WTC11 (cell line): ENCODE measurements around the gene DNASE1L2. TPM values are rescaled to one million over a fixed set of nuclear protein-coding genes. Genes with fewer than 3 reads are reported as not detected.

Source experiments
- CBFB ChIP-seq: sonication (generic); formaldehyde crosslinking; IDR thresholded peaks from 2 replicates; pipeline ENCODE4 v1.8.1; 2022; ENCODE audit warnings: mild to moderate bottlenecking, low read depth, missing genetic modification reagents
- CREB1 ChIP-seq: sonication (generic); formaldehyde crosslinking; IDR thresholded peaks from 2 replicates; pipeline ENCODE4 v1.8.0; 2023; ENCODE audit warnings: mild to moderate bottlenecking, missing genetic modification reagents
- CREM ChIP-seq: sonication (generic); formaldehyde crosslinking; IDR thresholded peaks from 2 replicates; pipeline ENCODE4 v1.8.1; 2022; ENCODE audit warnings: mild to moderate bottlenecking, missing genetic modification reagents, moderate library complexity
- FOXJ3 ChIP-seq: sonication (generic); formaldehyde crosslinking; IDR thresholded peaks from 2 replicates; pipeline ENCODE4 v1.9.0; 2021; ENCODE audit warnings: missing genetic modification reagents, mild to moderate bottlenecking, borderline replicate concordance
- GRHL2 ChIP-seq: fragments of 250-450 bp; sonication (Bioruptor Pico); IDR thresholded peaks from 2 replicates; pipeline ENCODE4 v1.8.0; 2022; ENCODE audit warnings: mild to moderate bottlenecking, moderate library complexity; ENCODE audit not compliant: insufficient replicate concordance, severe bottlenecking
- GTF2I ChIP-seq: fragments of 250-450 bp; sonication (Bioruptor Pico); conservative IDR thresholded peaks from 2 replicates; pipeline ENCODE4 v1.4.0; 2021; ENCODE audit warnings: mild to moderate bottlenecking
- IRF2 ChIP-seq: sonication (generic); formaldehyde crosslinking; IDR thresholded peaks from 2 replicates; pipeline ENCODE4 v1.8.0; 2022; ENCODE audit warnings: low read depth, missing genetic modification reagents, borderline replicate concordance
- JAZF1 ChIP-seq: fragments of 250-450 bp; sonication (Bioruptor Pico); IDR thresholded peaks from 2 replicates; pipeline ENCODE4 v1.9.0; 2021; ENCODE audit warnings: moderate library complexity, mild to moderate bottlenecking, inconsistent platforms
- MYBL2 ChIP-seq: sonication (generic); formaldehyde crosslinking; IDR thresholded peaks from 2 replicates; pipeline ENCODE4 v1.8.1; 2023; ENCODE audit warnings: mild to moderate bottlenecking, moderate library complexity, missing genetic modification reagents
- NFE2L1 ChIP-seq: sonication (generic); formaldehyde crosslinking; IDR thresholded peaks from 2 replicates; pipeline ENCODE4 v1.8.1; 2023; ENCODE audit warnings: missing genetic modification reagents
- NFYB ChIP-seq: sonication (generic); formaldehyde crosslinking; conservative IDR thresholded peaks from 2 replicates; pipeline ENCODE4 v1.8.0; 2022; ENCODE audit warnings: low read depth, missing genetic modification reagents
- PRRX2 ChIP-seq: fragments of 250-450 bp; sonication (Bioruptor Pico); IDR thresholded peaks from 2 replicates; pipeline ENCODE4 v1.8.0; 2021; ENCODE audit warnings: mild to moderate bottlenecking
- RELA ChIP-seq: sonication (generic); formaldehyde crosslinking; IDR thresholded peaks from 2 replicates; pipeline ENCODE4 v1.8.1; 2022; ENCODE audit warnings: missing genetic modification reagents, mild to moderate bottlenecking, borderline replicate concordance
- RORB ChIP-seq: fragments of 250-450 bp; sonication (Bioruptor Pico); IDR thresholded peaks from 2 replicates; pipeline ENCODE4 v1.9.0; 2021; ENCODE audit warnings: mild to moderate bottlenecking
- TEAD1 ChIP-seq: sonication (generic); formaldehyde crosslinking; IDR thresholded peaks from 2 replicates; pipeline ENCODE4 v1.8.0; 2022; ENCODE audit warnings: mild to moderate bottlenecking, missing genetic modification reagents
- TP53 ChIP-seq: sonication (generic); formaldehyde crosslinking; IDR thresholded peaks from 2 replicates; pipeline ENCODE4 v1.8.1; 2023; ENCODE audit warnings: mild to moderate bottlenecking, missing genetic modification reagents
- ZNF121 ChIP-seq: sonication (generic); formaldehyde crosslinking; IDR thresholded peaks from 2 replicates; pipeline ENCODE4 v1.8.0; 2023; ENCODE audit warnings: missing genetic modification reagents
- ZNF138 ChIP-seq: sonication (generic); formaldehyde crosslinking; conservative IDR thresholded peaks from 2 replicates; pipeline ENCODE4 v1.8.1; 2022; ENCODE audit warnings: mild to moderate bottlenecking, moderate library complexity, missing genetic modification reagents
- ZNF317 ChIP-seq: sonication (generic); formaldehyde crosslinking; IDR thresholded peaks from 2 replicates; pipeline ENCODE4 v1.8.1; 2023; ENCODE audit warnings: low read depth, mild to moderate bottlenecking, moderate library complexity, missing genetic modification reagents, borderline replicate concordance
- ZNF416 ChIP-seq: fragments of 250-450 bp; sonication (Bioruptor Pico); IDR thresholded peaks from 2 replicates; pipeline ENCODE4 v1.9.0; 2021; ENCODE audit warnings: mild to moderate bottlenecking, inconsistent platforms
- total RNA-seq: library from RNA; stranded (reverse); gene quantifications from 3 replicates; pipeline ENCODE4 v1.2.3, GENCODE V29; 2021
- TF ChIP-seq, protein P1 (sequence below): sonication (generic); formaldehyde crosslinking; IDR thresholded peaks from 2 replicates; pipeline ENCODE4 v1.8.0; 2023; ENCODE audit warnings: mild to moderate bottlenecking, missing genetic modification reagents
- TF ChIP-seq, protein P2 (sequence below): fragments of 200-600 bp; IDR thresholded peaks from 2 replicates; pipeline ENCODE4 v1.8.0; 2022; ENCODE audit warnings: antibody characterized with exemption
- TF ChIP-seq, protein P3 (sequence below): sonication (generic); formaldehyde crosslinking; IDR thresholded peaks from 2 replicates; pipeline ENCODE4 v1.8.1; 2022; ENCODE audit warnings: low read depth, missing genetic modification reagents, borderline replicate concordance
- TF ChIP-seq, protein P4 (sequence below): fragments of 250-450 bp; sonication (Bioruptor Pico); IDR thresholded peaks from 2 replicates; pipeline ENCODE4 v1.8.0; 2021; ENCODE audit warnings: mild to moderate bottlenecking
- TF ChIP-seq, protein P5 (sequence below): fragments of 250-450 bp; sonication (Bioruptor Pico); IDR thresholded peaks from 2 replicates; pipeline ENCODE4 v2.1.2; 2022; ENCODE audit warnings: mild to moderate bottlenecking, moderate library complexity
- TF ChIP-seq, protein P6 (sequence below): sonication (generic); formaldehyde crosslinking; IDR thresholded peaks from 2 replicates; pipeline ENCODE4 v1.8.0; 2023; ENCODE audit warnings: missing genetic modification reagents
- TF ChIP-seq, protein P7 (sequence below): sonication (generic); formaldehyde crosslinking; IDR thresholded peaks from 2 replicates; pipeline ENCODE4 v1.8.1; 2022; ENCODE audit warnings: mild to moderate bottlenecking, missing genetic modification reagents, moderate library complexity, borderline replicate concordance
- TF ChIP-seq, protein P8 (sequence below): sonication (generic); formaldehyde crosslinking; IDR thresholded peaks from 2 replicates; pipeline ENCODE4 v1.8.1; 2023; ENCODE audit warnings: mild to moderate bottlenecking, missing genetic modification reagents

The DNASE1L2 gene
- total RNA-seq, 1 experiment from 2014 or later, result 0.66 TPM

DNA sequence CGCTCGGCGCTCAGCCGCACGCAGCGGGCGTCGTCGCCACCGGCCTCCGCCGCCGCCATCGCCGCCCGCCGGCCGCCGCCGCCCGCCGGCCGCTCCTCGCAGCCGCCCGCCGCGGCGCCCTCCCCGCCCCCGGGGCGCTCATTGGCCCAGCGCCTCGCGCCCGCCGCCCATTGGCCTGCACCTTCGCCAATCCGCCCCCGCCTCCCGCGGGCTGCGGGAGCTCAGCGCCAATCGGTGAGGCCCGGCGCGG is 21.6 kb upstream of the DNASE1L2 start, which contains the start of gene PGP (continued):
- TF ChIP-seq CREM (CRISPR knock-in tag) (no peak), TP53 (CRISPR knock-in tag) (no peak), NFYB (CRISPR knock-in tag) (no peak; the same call in 1 of the 2 replicates), NFE2L1 (CRISPR knock-in tag) (no peak), PRRX2 (CRISPR knock-in tag) (peak; percentile 89; the same call in 1 of the 2 replicates), RELA (CRISPR knock-in tag) (no peak), RORB (CRISPR knock-in tag) (no peak), GRHL2 (CRISPR knock-in tag) (no peak), ZNF416 (CRISPR knock-in tag) (no peak), IRF2 (CRISPR knock-in tag) (no peak), ZNF121 (CRISPR knock-in tag) (no peak), MYBL2 (CRISPR knock-in tag) (no peak), CBFB (CRISPR knock-in tag) (no peak), ZNF138 (CRISPR knock-in tag) (no peak), GTF2I (CRISPR knock-in tag) (no peak), FOXJ3 (CRISPR knock-in tag) (no peak), CREB1 (no peak), ZNF317 (CRISPR knock-in tag) (no peak), JAZF1 (CRISPR knock-in tag) (no peak), TEAD1 (CRISPR knock-in tag) (no peak)
- TF ChIP-seq, protein P1, sequence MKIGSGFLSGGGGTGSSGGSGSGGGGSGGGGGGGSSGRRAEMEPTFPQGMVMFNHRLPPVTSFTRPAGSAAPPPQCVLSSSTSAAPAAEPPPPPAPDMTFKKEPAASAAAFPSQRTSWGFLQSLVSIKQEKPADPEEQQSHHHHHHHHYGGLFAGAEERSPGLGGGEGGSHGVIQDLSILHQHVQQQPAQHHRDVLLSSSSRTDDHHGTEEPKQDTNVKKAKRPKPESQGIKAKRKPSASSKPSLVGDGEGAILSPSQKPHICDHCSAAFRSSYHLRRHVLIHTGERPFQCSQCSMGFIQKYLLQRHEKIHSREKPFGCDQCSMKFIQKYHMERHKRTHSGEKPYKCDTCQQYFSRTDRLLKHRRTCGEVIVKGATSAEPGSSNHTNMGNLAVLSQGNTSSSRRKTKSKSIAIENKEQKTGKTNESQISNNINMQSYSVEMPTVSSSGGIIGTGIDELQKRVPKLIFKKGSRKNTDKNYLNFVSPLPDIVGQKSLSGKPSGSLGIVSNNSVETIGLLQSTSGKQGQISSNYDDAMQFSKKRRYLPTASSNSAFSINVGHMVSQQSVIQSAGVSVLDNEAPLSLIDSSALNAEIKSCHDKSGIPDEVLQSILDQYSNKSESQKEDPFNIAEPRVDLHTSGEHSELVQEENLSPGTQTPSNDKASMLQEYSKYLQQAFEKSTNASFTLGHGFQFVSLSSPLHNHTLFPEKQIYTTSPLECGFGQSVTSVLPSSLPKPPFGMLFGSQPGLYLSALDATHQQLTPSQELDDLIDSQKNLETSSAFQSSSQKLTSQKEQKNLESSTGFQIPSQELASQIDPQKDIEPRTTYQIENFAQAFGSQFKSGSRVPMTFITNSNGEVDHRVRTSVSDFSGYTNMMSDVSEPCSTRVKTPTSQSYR (CRISPR knock-in tag), result no peak
- TF ChIP-seq, protein P2, sequence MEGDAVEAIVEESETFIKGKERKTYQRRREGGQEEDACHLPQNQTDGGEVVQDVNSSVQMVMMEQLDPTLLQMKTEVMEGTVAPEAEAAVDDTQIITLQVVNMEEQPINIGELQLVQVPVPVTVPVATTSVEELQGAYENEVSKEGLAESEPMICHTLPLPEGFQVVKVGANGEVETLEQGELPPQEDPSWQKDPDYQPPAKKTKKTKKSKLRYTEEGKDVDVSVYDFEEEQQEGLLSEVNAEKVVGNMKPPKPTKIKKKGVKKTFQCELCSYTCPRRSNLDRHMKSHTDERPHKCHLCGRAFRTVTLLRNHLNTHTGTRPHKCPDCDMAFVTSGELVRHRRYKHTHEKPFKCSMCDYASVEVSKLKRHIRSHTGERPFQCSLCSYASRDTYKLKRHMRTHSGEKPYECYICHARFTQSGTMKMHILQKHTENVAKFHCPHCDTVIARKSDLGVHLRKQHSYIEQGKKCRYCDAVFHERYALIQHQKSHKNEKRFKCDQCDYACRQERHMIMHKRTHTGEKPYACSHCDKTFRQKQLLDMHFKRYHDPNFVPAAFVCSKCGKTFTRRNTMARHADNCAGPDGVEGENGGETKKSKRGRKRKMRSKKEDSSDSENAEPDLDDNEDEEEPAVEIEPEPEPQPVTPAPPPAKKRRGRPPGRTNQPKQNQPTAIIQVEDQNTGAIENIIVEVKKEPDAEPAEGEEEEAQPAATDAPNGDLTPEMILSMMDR, result no peak
- TF ChIP-seq, protein P3, sequence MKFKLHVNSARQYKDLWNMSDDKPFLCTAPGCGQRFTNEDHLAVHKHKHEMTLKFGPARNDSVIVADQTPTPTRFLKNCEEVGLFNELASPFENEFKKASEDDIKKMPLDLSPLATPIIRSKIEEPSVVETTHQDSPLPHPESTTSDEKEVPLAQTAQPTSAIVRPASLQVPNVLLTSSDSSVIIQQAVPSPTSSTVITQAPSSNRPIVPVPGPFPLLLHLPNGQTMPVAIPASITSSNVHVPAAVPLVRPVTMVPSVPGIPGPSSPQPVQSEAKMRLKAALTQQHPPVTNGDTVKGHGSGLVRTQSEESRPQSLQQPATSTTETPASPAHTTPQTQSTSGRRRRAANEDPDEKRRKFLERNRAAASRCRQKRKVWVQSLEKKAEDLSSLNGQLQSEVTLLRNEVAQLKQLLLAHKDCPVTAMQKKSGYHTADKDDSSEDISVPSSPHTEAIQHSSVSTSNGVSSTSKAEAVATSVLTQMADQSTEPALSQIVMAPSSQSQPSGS (CRISPR knock-in tag), result no peak
- TF ChIP-seq, protein P4, sequence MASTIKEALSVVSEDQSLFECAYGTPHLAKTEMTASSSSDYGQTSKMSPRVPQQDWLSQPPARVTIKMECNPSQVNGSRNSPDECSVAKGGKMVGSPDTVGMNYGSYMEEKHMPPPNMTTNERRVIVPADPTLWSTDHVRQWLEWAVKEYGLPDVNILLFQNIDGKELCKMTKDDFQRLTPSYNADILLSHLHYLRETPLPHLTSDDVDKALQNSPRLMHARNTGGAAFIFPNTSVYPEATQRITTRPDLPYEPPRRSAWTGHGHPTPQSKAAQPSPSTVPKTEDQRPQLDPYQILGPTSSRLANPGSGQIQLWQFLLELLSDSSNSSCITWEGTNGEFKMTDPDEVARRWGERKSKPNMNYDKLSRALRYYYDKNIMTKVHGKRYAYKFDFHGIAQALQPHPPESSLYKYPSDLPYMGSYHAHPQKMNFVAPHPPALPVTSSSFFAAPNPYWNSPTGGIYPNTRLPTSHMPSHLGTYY (CRISPR knock-in tag), result peak; percentile 62; the same call in 1 of the 2 replicates
- TF ChIP-seq, protein P5, sequence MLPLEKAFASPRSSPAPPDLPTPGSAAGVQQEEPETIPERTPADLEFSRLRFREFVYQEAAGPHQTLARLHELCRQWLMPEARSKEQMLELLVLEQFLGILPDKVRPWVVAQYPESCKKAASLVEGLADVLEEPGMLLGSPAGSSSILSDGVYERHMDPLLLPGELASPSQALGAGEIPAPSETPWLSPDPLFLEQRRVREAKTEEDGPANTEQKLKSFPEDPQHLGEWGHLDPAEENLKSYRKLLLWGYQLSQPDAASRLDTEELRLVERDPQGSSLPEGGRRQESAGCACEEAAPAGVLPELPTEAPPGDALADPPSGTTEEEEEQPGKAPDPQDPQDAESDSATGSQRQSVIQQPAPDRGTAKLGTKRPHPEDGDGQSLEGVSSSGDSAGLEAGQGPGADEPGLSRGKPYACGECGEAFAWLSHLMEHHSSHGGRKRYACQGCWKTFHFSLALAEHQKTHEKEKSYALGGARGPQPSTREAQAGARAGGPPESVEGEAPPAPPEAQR (CRISPR knock-in tag), result peak; percentile 99; the same call in 1 of the 2 replicates
- TF ChIP-seq, protein P6, sequence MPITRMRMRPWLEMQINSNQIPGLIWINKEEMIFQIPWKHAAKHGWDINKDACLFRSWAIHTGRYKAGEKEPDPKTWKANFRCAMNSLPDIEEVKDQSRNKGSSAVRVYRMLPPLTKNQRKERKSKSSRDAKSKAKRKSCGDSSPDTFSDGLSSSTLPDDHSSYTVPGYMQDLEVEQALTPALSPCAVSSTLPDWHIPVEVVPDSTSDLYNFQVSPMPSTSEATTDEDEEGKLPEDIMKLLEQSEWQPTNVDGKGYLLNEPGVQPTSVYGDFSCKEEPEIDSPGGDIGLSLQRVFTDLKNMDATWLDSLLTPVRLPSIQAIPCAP (CRISPR knock-in tag), result no peak
- TF ChIP-seq, protein P7, sequence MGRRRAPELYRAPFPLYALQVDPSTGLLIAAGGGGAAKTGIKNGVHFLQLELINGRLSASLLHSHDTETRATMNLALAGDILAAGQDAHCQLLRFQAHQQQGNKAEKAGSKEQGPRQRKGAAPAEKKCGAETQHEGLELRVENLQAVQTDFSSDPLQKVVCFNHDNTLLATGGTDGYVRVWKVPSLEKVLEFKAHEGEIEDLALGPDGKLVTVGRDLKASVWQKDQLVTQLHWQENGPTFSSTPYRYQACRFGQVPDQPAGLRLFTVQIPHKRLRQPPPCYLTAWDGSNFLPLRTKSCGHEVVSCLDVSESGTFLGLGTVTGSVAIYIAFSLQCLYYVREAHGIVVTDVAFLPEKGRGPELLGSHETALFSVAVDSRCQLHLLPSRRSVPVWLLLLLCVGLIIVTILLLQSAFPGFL, result no peak
- TF ChIP-seq, protein P8, sequence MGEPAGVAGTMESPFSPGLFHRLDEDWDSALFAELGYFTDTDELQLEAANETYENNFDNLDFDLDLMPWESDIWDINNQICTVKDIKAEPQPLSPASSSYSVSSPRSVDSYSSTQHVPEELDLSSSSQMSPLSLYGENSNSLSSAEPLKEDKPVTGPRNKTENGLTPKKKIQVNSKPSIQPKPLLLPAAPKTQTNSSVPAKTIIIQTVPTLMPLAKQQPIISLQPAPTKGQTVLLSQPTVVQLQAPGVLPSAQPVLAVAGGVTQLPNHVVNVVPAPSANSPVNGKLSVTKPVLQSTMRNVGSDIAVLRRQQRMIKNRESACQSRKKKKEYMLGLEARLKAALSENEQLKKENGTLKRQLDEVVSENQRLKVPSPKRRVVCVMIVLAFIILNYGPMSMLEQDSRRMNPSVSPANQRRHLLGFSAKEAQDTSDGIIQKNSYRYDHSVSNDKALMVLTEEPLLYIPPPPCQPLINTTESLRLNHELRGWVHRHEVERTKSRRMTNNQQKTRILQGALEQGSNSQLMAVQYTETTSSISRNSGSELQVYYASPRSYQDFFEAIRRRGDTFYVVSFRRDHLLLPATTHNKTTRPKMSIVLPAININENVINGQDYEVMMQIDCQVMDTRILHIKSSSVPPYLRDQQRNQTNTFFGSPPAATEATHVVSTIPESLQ (CRISPR knock-in tag), result no peak
